Measurements from ENCODE around the gene RASSF5. TPM values are rescaled to one million over a fixed set of nuclear protein-coding genes. Genes with fewer than 3 reads are reported as not detected.

Gene RASSF5
- polyA plus RNA-seq, 2 of the 4 experiments (the other 2 are of a cell fraction) = 2.0 to 2.2 TPM

- 0 out of 2 replicates have a peak, but pooled peaks have one; percentile 50 for TF ChIP-seq PBX3 (IDR thresholded peaks at IDR 0.05)
- TF ChIP-seq, protein P1, sequence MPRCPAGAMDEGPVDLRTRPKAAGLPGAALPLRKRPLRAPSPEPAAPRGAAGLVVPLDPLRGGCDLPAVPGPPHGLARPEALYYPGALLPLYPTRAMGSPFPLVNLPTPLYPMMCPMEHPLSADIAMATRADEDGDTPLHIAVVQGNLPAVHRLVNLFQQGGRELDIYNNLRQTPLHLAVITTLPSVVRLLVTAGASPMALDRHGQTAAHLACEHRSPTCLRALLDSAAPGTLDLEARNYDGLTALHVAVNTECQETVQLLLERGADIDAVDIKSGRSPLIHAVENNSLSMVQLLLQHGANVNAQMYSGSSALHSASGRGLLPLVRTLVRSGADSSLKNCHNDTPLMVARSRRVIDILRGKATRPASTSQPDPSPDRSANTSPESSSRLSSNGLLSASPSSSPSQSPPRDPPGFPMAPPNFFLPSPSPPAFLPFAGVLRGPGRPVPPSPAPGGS (IDR thresholded peaks at IDR 0.05) = peak; percentile 66
- TF ChIP-seq USF2 (IDR thresholded peaks at IDR 0.05) = peak; percentile 1; the same call in 1 of the 2 replicates
- peak; percentile 13; the same call in 1 of the 3 replicates for TF ChIP-seq SMC3 (IDR thresholded peaks at IDR 0.05)
- 0 out of 2 replicates have a peak, but pooled peaks have one; percentile 14 for TF ChIP-seq GATA3 (IDR thresholded peaks at IDR 0.05; ENCODE audit: borderline replicate concordance)
- TF ChIP-seq POLR2A (IDR thresholded peaks at IDR 0.05; ENCODE audit: low read length) = peak; percentile 91
- no peak for TF ChIP-seq HDAC2 (IDR thresholded peaks at IDR 0.05)
These were observed 128.0 kb downstream of the RASSF5 start, which contains the start of gene DYRK3 (continued) for GRCh38 chr1:206635080-206635977.

DNA sequence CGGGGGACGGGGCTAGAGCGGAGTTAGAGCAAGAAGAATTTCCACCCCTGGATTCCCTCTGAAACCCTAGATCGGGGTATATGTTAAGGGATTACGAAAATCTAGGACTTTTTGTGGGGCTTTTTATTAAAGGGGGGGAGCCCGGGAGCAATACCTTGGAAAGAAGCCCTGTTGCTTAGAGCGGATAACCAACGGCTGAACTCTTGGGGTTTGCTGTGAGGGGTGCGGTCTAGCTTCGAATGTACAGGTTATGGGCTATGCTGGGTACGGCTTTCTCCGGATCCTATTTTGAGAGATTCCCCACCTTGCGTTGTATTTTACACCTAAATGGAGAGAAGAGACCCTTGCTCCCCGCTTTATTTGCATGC is 128.6 kb downstream of the RASSF5 start:
- Histone ChIP-seq H3K4me2 (peak overlapping the region; percentile 98), H3K4me3 (peak overlapping the region; percentile 91), H3K4me1 (peaks cover 32% of the 10 kb centered on the region; the same call in 2 of the 3 replicates), H3K27ac (peak overlapping the region; percentile 88 to 89), H3K9me3 (no peaks in the 10 kb centered on the region)
- POLR2A ChIA-PET = interaction anchor here (1.0 to 1.9 kb wide), 10 partner anchors 20 to 417 kb away, joined by 3 to 20 read pairs (median 8); partner anchors contain the start of genes EIF2D, MAPKAPK2 and PFKFB2
- CTCF ChIA-PET = interaction anchor here (1.1 to 19.0 kb wide), 13 partner anchors 12 to 347 kb away, joined by 3 to 452 read pairs (median 18); partner anchors contain the start of gene EIF2D
- peak in 1 of 2 experiments; percentile 40; a peak in 3 of 6 replicates for ATAC-seq
- WGBS (ENCODE audit: missing lambda C conversion rate) = 11% methylated on average over 13 of the region's 14 CpGs
- TF ChIP-seq HOXA7 (CRISPR knock-in tag; IDR thresholded peaks at IDR 0.05) = no peak
- TF ChIP-seq NFE2L2 (conservative IDR thresholded peaks at IDR 0.05; ENCODE audit: low read length) = no peak
- DNase-seq (ENCODE audit: low read depth in 1 of 2, low spot score in 1 of 2) = peak in 1 of 2 experiments; percentile 35
- no peak for FAIRE-seq

DNA sequence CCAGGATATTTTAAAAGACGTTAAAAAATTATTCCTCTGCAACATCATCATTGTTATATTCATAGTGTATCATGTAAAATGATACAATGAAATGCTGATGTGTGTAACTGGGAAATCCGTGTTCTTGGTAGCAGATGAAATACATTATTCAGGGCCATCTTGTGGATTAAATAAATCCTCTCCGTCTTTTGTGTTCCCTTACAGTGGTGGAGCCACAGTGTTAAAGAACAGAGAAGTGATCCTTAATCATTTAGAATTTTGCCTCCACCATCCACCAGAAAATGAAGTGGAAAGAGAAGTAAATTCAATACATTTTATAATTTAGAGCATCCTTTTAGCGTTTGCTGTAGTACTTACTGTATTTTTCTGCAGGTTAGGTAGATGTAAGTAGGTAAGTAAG is 129.3 kb downstream of the RASSF5 start:
- no peak overlapping the region for H3K27ac ChIP-seq
- ChIA-PET CTCF (interaction anchor here (1.1 to 19.0 kb wide), 5 partner anchors 13 to 89 kb away, joined by 3 to 452 read pairs (median 3); partner anchors contain the start of gene EIF2D), POLR2A (interaction anchor here (0.7 kb wide), 1 partner anchor 416 kb away, joined by 3 read pairs; no protein-coding TSS in a partner anchor)
- TF ChIP-seq ZFP36 (IDR thresholded peaks at IDR 0.05; ENCODE audit: borderline replicate concordance, partially characterized antibody) (no peak), HES2 (IDR thresholded peaks at IDR 0.05) (no peak)
- H3K9me3 ChIP-seq = no peaks in the 10 kb centered on the region
- 64% methylated on average over 4 of the region's 4 CpGs for WGBS (ENCODE audit: missing lambda C conversion rate)
- peak overlapping the region; percentile 91; the same call in 1 of the 3 replicates for H3K4me3 ChIP-seq
- no peak for DNase-seq (ENCODE audit: low read depth in 1 of 2, low spot score in 1 of 2)
- FAIRE-seq = no peak
- peak overlapping the region; percentile 98 for H3K4me2 ChIP-seq
- H3K4me1 ChIP-seq = peaks cover 32% of the 10 kb centered on the region; the same call in 2 of the 3 replicates
- ATAC-seq = no peak

- TF ChIP-seq RFX5 (IDR thresholded peaks at IDR 0.05) (no peak), JUNB (IDR thresholded peaks at IDR 0.05) (no peak), ZC3H11A (IDR thresholded peaks at IDR 0.05) (no peak), ZNF302 (CRISPR knock-in tag; IDR thresholded peaks at IDR 0.05) (no peak), MAX (IDR thresholded peaks at IDR 0.05) (no peak), ESRRA (IDR thresholded peaks at IDR 0.05; ENCODE audit: borderline replicate concordance, low read length) (no peak)
- no peak overlapping the region for H3K27ac ChIP-seq
These were observed 130.3 kb downstream of the RASSF5 start for GRCh38 chr1:206637605-206638004.

More at GRCh38 chr1:206637605-206638004, 130.3 kb downstream of the RASSF5 start:
- no peak for DNase-seq (ENCODE audit: low read depth in 1 of 2, low spot score in 1 of 2)
- no peak for ATAC-seq
- Histone ChIP-seq H3K4me1 (peaks cover 32% of the 10 kb centered on the region; the same call in 2 of the 3 replicates), H3K4me3 (no peak overlapping the region), H3K9me3 (no peaks in the 10 kb centered on the region), H3K4me2 (peak overlapping the region; percentile 98; the same call in 2 of the 3 replicates)
- no peak for FAIRE-seq
- POLR2A ChIA-PET = interaction anchor here (0.6 kb wide), 1 partner anchor 27 kb away, joined by 3 read pairs; no protein-coding TSS in a partner anchor
- CTCF ChIA-PET = interaction anchor here (1.2 to 19.0 kb wide), 3 partner anchors 12 to 23 kb away, joined by 3 to 452 read pairs (median 3); no protein-coding TSS in a partner anchor

Small RNA genes lying within 50 kb of the gene (small RNA-seq; reads per million reads assigned to genes)
- 0 reads per million in 6 experiments for gene MIR6769B

Other genes starting within 250 kb of the RASSF5 start
- gene IKBKE, start 37.1 kb upstream of the RASSF5 start, polyA plus RNA-seq (2011; rRNA removed) = 6.3 and 6.4 TPM in 2 replicates
- gene IKBKE, start 37.1 kb upstream of the RASSF5 start, polyA plus RNA-seq (2017; fragmentation: RNase III; extraction: RNeasy Plus Mini Kit Qiagen cat#74134 plus additional on column Dnase treatment) = 6.3 to 7.2 TPM (median 6.8 TPM) in 3 replicates
- 63.2 and 72.6 TPM in 2 replicates for gene EIF2D, start 104.9 kb downstream of the RASSF5 start, polyA plus RNA-seq (2011; rRNA removed)
- 31.8 to 32.7 TPM (median 32.5 TPM) in 3 replicates for gene EIF2D, start 104.9 kb downstream of the RASSF5 start, polyA plus RNA-seq (2017; fragmentation: RNase III; extraction: RNeasy Plus Mini Kit Qiagen cat#74134 plus additional on column Dnase treatment)
- 7.3 and 9.3 TPM in 2 replicates for gene DYRK3, start 128.0 kb downstream of the RASSF5 start, polyA plus RNA-seq (2011; rRNA removed)
- gene DYRK3, start 128.0 kb downstream of the RASSF5 start, polyA plus RNA-seq (2017; fragmentation: RNase III; extraction: RNeasy Plus Mini Kit Qiagen cat#74134 plus additional on column Dnase treatment) = 8.2 to 8.8 TPM (median 8.7 TPM) in 3 replicates
- 37.2 and 48.5 TPM in 2 replicates for gene MAPKAPK2, start 177.4 kb downstream of the RASSF5 start, polyA plus RNA-seq (2011; rRNA removed)
- 36.5 to 43.8 TPM (median 43.0 TPM) in 3 replicates for gene MAPKAPK2, start 177.4 kb downstream of the RASSF5 start, polyA plus RNA-seq (2017; fragmentation: RNase III; extraction: RNeasy Plus Mini Kit Qiagen cat#74134 plus additional on column Dnase treatment)